ENCODE data around the gene GLI3. TPM values are rescaled to one million over a fixed set of nuclear protein-coding genes. Genes with fewer than 3 reads are reported as not detected.

The GLI3 gene
- total RNA-seq, 1 donor: 0.10 TPM

GRCh38 chr7:41969561-41970105 lies 267.4 kb downstream of the GLI3 start:
- H3K9me3 ChIP-seq (ENCODE audit: low read depth, low read length): no peaks in the 10 kb centered on the region
- H3K27me3 ChIP-seq (ENCODE audit: insufficient read depth, low read length): no peaks in the 10 kb centered on the region
- no peaks in the 10 kb centered on the region for H3K4me1 ChIP-seq (ENCODE audit: insufficient read depth, low read length)
- no peak overlapping the region for H3K4me3 ChIP-seq (ENCODE audit: low read length)

GRCh38 chr7:41967156-41967555 lies 269.9 kb downstream of the GLI3 start:
- Histone ChIP-seq H3K9me3 (ENCODE audit: low read depth, low read length) (no peaks in the 10 kb centered on the region), H3K4me1 (ENCODE audit: insufficient read depth, low read length) (no peaks in the 10 kb centered on the region), H3K4me3 (ENCODE audit: low read length) (no peak overlapping the region), H3K27me3 (ENCODE audit: insufficient read depth, low read length) (no peaks in the 10 kb centered on the region)

- no peaks in the 10 kb centered on the region for H3K9me3 ChIP-seq (ENCODE audit: low read depth, low read length)
- H3K27me3 ChIP-seq (ENCODE audit: insufficient read depth, low read length): no peaks in the 10 kb centered on the region
- no peaks in the 10 kb centered on the region for H3K4me1 ChIP-seq (ENCODE audit: insufficient read depth, low read length)
- H3K4me3 ChIP-seq (ENCODE audit: low read length): no peak overlapping the region
Measured at GRCh38 chr7:41965951-41966505, 271.0 kb downstream of the GLI3 start.

GRCh38 chr7:41964849-41965745 lies 271.9 kb downstream of the GLI3 start:
- Histone ChIP-seq H3K4me1 (ENCODE audit: insufficient read depth, low read length) (no peaks in the 10 kb centered on the region), H3K9me3 (ENCODE audit: low read depth, low read length) (no peaks in the 10 kb centered on the region), H3K27me3 (ENCODE audit: insufficient read depth, low read length) (no peaks in the 10 kb centered on the region), H3K4me3 (ENCODE audit: low read length) (no peak overlapping the region)

GRCh38 chr7:41964183-41964753 lies 272.7 kb downstream of the GLI3 start:
- Histone ChIP-seq H3K4me1 (ENCODE audit: insufficient read depth, low read length) (no peaks in the 10 kb centered on the region), H3K9me3 (ENCODE audit: low read depth, low read length) (no peaks in the 10 kb centered on the region), H3K4me3 (ENCODE audit: low read length) (no peak overlapping the region), H3K27me3 (ENCODE audit: insufficient read depth, low read length) (no peaks in the 10 kb centered on the region)

GRCh38 chr7:41956705-41957104 lies 280.3 kb downstream of the GLI3 start:
- Histone ChIP-seq H3K9me3 (ENCODE audit: low read depth, low read length) (no peaks in the 10 kb centered on the region), H3K27me3 (ENCODE audit: insufficient read depth, low read length) (no peaks in the 10 kb centered on the region), H3K4me3 (ENCODE audit: low read length) (no peak overlapping the region), H3K4me1 (ENCODE audit: insufficient read depth, low read length) (no peaks in the 10 kb centered on the region)

GRCh38 chr7:41955893-41956675 lies 280.9 kb downstream of the GLI3 start:
- no peaks in the 10 kb centered on the region for H3K27me3 ChIP-seq (ENCODE audit: insufficient read depth, low read length)
- no peaks in the 10 kb centered on the region for H3K4me1 ChIP-seq (ENCODE audit: insufficient read depth, low read length)
- H3K4me3 ChIP-seq (ENCODE audit: low read length): no peak overlapping the region
- no peaks in the 10 kb centered on the region for H3K9me3 ChIP-seq (ENCODE audit: low read depth, low read length)

GRCh38 chr7:41955451-41955850 lies 281.6 kb downstream of the GLI3 start:
- H3K9me3 ChIP-seq (ENCODE audit: low read depth, low read length): no peaks in the 10 kb centered on the region
- H3K4me1 ChIP-seq (ENCODE audit: insufficient read depth, low read length): no peaks in the 10 kb centered on the region
- no peak overlapping the region for H3K4me3 ChIP-seq (ENCODE audit: low read length)
- no peaks in the 10 kb centered on the region for H3K27me3 ChIP-seq (ENCODE audit: insufficient read depth, low read length)

- Histone ChIP-seq H3K4me3 (ENCODE audit: low read length) (no peak overlapping the region), H3K4me1 (ENCODE audit: insufficient read depth, low read length) (no peaks in the 10 kb centered on the region), H3K9me3 (ENCODE audit: low read depth, low read length) (no peaks in the 10 kb centered on the region), H3K27me3 (ENCODE audit: insufficient read depth, low read length) (no peaks in the 10 kb centered on the region)
Measured at GRCh38 chr7:41954976-41955375, 282.0 kb downstream of the GLI3 start.

- Histone ChIP-seq H3K4me1 (ENCODE audit: insufficient read depth, low read length) (no peaks in the 10 kb centered on the region), H3K4me3 (ENCODE audit: low read length) (no peak overlapping the region), H3K9me3 (ENCODE audit: low read depth, low read length) (no peaks in the 10 kb centered on the region), H3K27me3 (ENCODE audit: insufficient read depth, low read length) (no peaks in the 10 kb centered on the region)
Measured at GRCh38 chr7:41948503-41948902, 288.5 kb downstream of the GLI3 start.

- H3K4me1 ChIP-seq (ENCODE audit: insufficient read depth, low read length): peaks cover 10% of the 10 kb centered on the region
- no peaks in the 10 kb centered on the region for H3K9me3 ChIP-seq (ENCODE audit: low read depth, low read length)
- no peak overlapping the region for H3K4me3 ChIP-seq (ENCODE audit: low read length)
- H3K27me3 ChIP-seq (ENCODE audit: insufficient read depth, low read length): peaks cover 2% of the 10 kb centered on the region
Measured at GRCh38 chr7:41943094-41943577, 293.9 kb downstream of the GLI3 start.

GRCh38 chr7:41942468-41943093 lies 294.4 kb downstream of the GLI3 start:
- peaks cover 10% of the 10 kb centered on the region for H3K4me1 ChIP-seq (ENCODE audit: insufficient read depth, low read length)
- no peak overlapping the region for H3K4me3 ChIP-seq (ENCODE audit: low read length)
- no peaks in the 10 kb centered on the region for H3K9me3 ChIP-seq (ENCODE audit: low read depth, low read length)
- peaks cover 2% of the 10 kb centered on the region for H3K27me3 ChIP-seq (ENCODE audit: insufficient read depth, low read length)

GRCh38 chr7:41940760-41941343 lies 296.2 kb downstream of the GLI3 start:
- H3K4me3 ChIP-seq (ENCODE audit: low read length): no peak overlapping the region
- no peaks in the 10 kb centered on the region for H3K9me3 ChIP-seq (ENCODE audit: low read depth, low read length)
- H3K27me3 ChIP-seq (ENCODE audit: insufficient read depth, low read length): peaks cover 2% of the 10 kb centered on the region
- H3K4me1 ChIP-seq (ENCODE audit: insufficient read depth, low read length): peaks cover 10% of the 10 kb centered on the region

- Histone ChIP-seq H3K4me1 (ENCODE audit: insufficient read depth, low read length) (peaks cover 9% of the 10 kb centered on the region), H3K9me3 (ENCODE audit: low read depth, low read length) (no peaks in the 10 kb centered on the region), H3K4me3 (ENCODE audit: low read length) (no peak overlapping the region), H3K27me3 (ENCODE audit: insufficient read depth, low read length) (peaks cover 2% of the 10 kb centered on the region)
Measured at GRCh38 chr7:41938371-41938770, 298.6 kb downstream of the GLI3 start.

Data from mononuclear cell (primary cell).